HFFc6 (cell line): ENCODE results near the gene ADCY4. TPM values are rescaled to one million over a fixed set of nuclear protein-coding genes. Genes with fewer than 3 reads are reported as not detected.

Source experiments
- DNase-seq: peaks from one replicate; pipeline ENCODE4 v3.0.0-alpha.2; 2018
- H3K27ac Mint-ChIP-seq: 2 replicates; pipeline ENCODE4 v1.8.0; 2020; ENCODE audit warnings: mild to moderate bottlenecking, mixed read lengths
- H3K27me3 Mint-ChIP-seq: 2 replicates; pipeline ENCODE4 v1.8.0; 2021; ENCODE audit warnings: mild to moderate bottlenecking, moderate library complexity, mixed read lengths; ENCODE audit not compliant: insufficient read depth
- H3K36me3 Mint-ChIP-seq: 2 replicates; pipeline ENCODE4 v1.8.0; 2021; ENCODE audit warnings: low read depth, mixed read lengths
- H3K4me1 Mint-ChIP-seq: 2 replicates; pipeline ENCODE4 v1.8.0; 2020; ENCODE audit warnings: low read depth, mixed read lengths
- H3K4me3 Mint-ChIP-seq: 2 replicates; pipeline ENCODE4 v1.8.0; 2020; ENCODE audit warnings: mild to moderate bottlenecking, moderate library complexity, mixed read lengths
- H3K9me3 Mint-ChIP-seq: 2 replicates; pipeline ENCODE4 v1.8.0; 2020; ENCODE audit warnings: mild to moderate bottlenecking, mixed read lengths
- CTCF ChIP-seq: fragments of 200-600 bp; sonication (generic); IDR thresholded peaks from 2 replicates; pipeline ENCODE4 v1.5.0; 2021; ENCODE audit warnings: antibody characterized with exemption, mild to moderate bottlenecking
- total RNA-seq, 6 experiments: library from RNA; stranded (reverse); fragmentation: NEBNext Ultra II Directional; extraction: Animal tissue kit (Norgen Biotek cat#: 25700); gene quantifications; 2 replicates in 1 of 6; 3 replicates in 5 of 6; pipeline ENCODE4 v1.2.3, GENCODE V29; 2021

The ADCY4 gene
- total RNA-seq, 6 experiments from 2014 or later: 0.25 to 0.41 (median 0.34) TPM; not detected in 3

- H3K4me3 Mint-ChIP-seq: no peak overlapping the region
- peaks cover 7% of the 10 kb centered on the region; the same call in 1 of the 2 replicates for H3K36me3 Mint-ChIP-seq
- no peak overlapping the region for H3K27ac Mint-ChIP-seq
- H3K4me1 Mint-ChIP-seq: peaks cover 6% of the 10 kb centered on the region; the same call in 1 of the 2 replicates
- TF ChIP-seq CTCF: no peak
- no peaks in the 10 kb centered on the region for H3K9me3 Mint-ChIP-seq
- DNase-seq: no peak
- H3K27me3 Mint-ChIP-seq: peaks cover 2% of the 10 kb centered on the region; the same call in 1 of the 2 replicates
Measured at GRCh38 chr14:24289649-24290280, 45.1 kb downstream of the ADCY4 start.

GRCh38 chr14:24286996-24287395 is 47.9 kb downstream of the ADCY4 start:
- H3K4me1 Mint-ChIP-seq: peaks cover 6% of the 10 kb centered on the region; the same call in 1 of the 2 replicates
- peaks cover under 1% of the 10 kb centered on the region; the same call in 1 of the 2 replicates for H3K27me3 Mint-ChIP-seq
- TF ChIP-seq CTCF: no peak
- peaks cover 7% of the 10 kb centered on the region; the same call in 1 of the 2 replicates for H3K36me3 Mint-ChIP-seq
- H3K27ac Mint-ChIP-seq: no peak overlapping the region
- DNase-seq: no peak
- H3K9me3 Mint-ChIP-seq: no peaks in the 10 kb centered on the region
- H3K4me3 Mint-ChIP-seq: no peak overlapping the region

- Mint-ChIP-seq H3K36me3 (peaks cover 2% of the 10 kb centered on the region; the same call in 1 of the 2 replicates), H3K4me1 (peaks cover 14% of the 10 kb centered on the region; the same call in 1 of the 2 replicates), H3K9me3 (no peaks in the 10 kb centered on the region), H3K27me3 (no peaks in the 10 kb centered on the region; the same call in 1 of the 2 replicates), H3K27ac (0 out of 2 replicates have a peak overlapping the region, but pooled peaks have one; percentile 8), H3K4me3 (no peak overlapping the region)
- TF ChIP-seq CTCF: no peak
- DNase-seq: peak; percentile 20
Measured at GRCh38 chr14:24285351-24285750, 49.5 kb downstream of the ADCY4 start.

- TF ChIP-seq CTCF: no peak
- Mint-ChIP-seq H3K9me3 (no peaks in the 10 kb centered on the region), H3K27me3 (no peaks in the 10 kb centered on the region; the same call in 1 of the 2 replicates), H3K4me3 (no peak overlapping the region), H3K4me1 (peaks cover 16% of the 10 kb centered on the region; the same call in 1 of the 2 replicates), H3K36me3 (no peaks in the 10 kb centered on the region), H3K27ac (no peak overlapping the region)
- DNase-seq: no peak
Measured at GRCh38 chr14:24284501-24285035, 50.3 kb downstream of the ADCY4 start.

GRCh38 chr14:24283796-24284460 is 50.9 kb downstream of the ADCY4 start:
- H3K27ac Mint-ChIP-seq: no peak overlapping the region
- DNase-seq: no peak
- no peaks in the 10 kb centered on the region for H3K9me3 Mint-ChIP-seq
- no peak overlapping the region for H3K4me3 Mint-ChIP-seq
- H3K27me3 Mint-ChIP-seq: no peaks in the 10 kb centered on the region; the same call in 1 of the 2 replicates
- no peak for TF ChIP-seq CTCF
- no peaks in the 10 kb centered on the region for H3K36me3 Mint-ChIP-seq
- H3K4me1 Mint-ChIP-seq: peaks cover 23% of the 10 kb centered on the region
